Stomach (tissue), 9 donors: ENCODE measurements around the gene RAB43. TPM values are rescaled to one million over a fixed set of nuclear protein-coding genes. Genes with fewer than 3 reads are reported as not detected.

ENCODE experiments used
- DNase-seq, 2 donors: peaks; one replicate each; pipeline versions ENCODE4 v3.0.0 to v3.0.0-alpha.2; 2013 to 2019
- H3K27ac ChIP-seq, 5 donors: fragments of 200-600 bp in 4 of 5; sonication (generic) in 4 of 5; one replicate each; pipeline ENCODE4 v1.5.1; 2013 to 2019; ENCODE audit warnings: mild to moderate bottlenecking in 1 of 5, moderate library complexity in 1 of 5
- H3K27me3 ChIP-seq, 3 donors: fragments of 200-600 bp; sonication (generic); one replicate each; pipeline ENCODE4 v1.5.1; 2017 to 2019; ENCODE audit warnings: mixed run types in 1 of 3
- H3K36me3 ChIP-seq, 4 donors: fragments of 200-600 bp; sonication (generic); 1 replicate in 3 of 4; 2 replicates in 1 of 4; pipeline ENCODE4 v1.5.1; 2016 to 2019
- H3K4me1 ChIP-seq, 4 donors: fragments of 200-600 bp; sonication (generic); one replicate each; pipeline ENCODE4 v1.5.1; 2016 to 2019
- H3K4me3 ChIP-seq, 4 donors: fragments of 200-600 bp; sonication (generic) in 3 of 4; one replicate each; pipeline ENCODE4 v1.5.1; 2016 to 2019; ENCODE audit warnings: mild to moderate bottlenecking in 1 of 4
- H3K9me3 ChIP-seq, 4 donors: fragments of 200-600 bp; sonication (generic); one replicate each; pipeline ENCODE4 v1.5.1; 2016 to 2019
- CTCF ChIP-seq, 7 experiments: fragments of 450-650 bp in 4 of 7; fragments of 200-600 bp in 3 of 7; sonication (generic) in 3 of 7; IDR thresholded peaks; one replicate each; pipeline ENCODE4 v1.5.1; 2016 to 2019; ENCODE audit warnings: antibody characterized with exemption in 7 of 7, control low read depth in 2 of 7, mild to moderate bottlenecking in 1 of 7
- EP300 ChIP-seq: sonication (generic); formaldehyde crosslinking; IDR thresholded peaks from one replicate; pipeline ENCODE4 v1.6.1; 2017; ENCODE audit warnings: antibody characterized with exemption
- POLR2A ChIP-seq, 4 donors: fragments of 450-650 bp; IDR thresholded peaks; one replicate each; pipeline ENCODE4 v1.6.1; 2016; ENCODE audit warnings: antibody characterized with exemption in 4 of 4, control low read depth in 2 of 4, mild to moderate bottlenecking in 1 of 4, moderate library complexity in 1 of 4
- POLR2AphosphoS5 ChIP-seq, 3 donors: sonication (generic); formaldehyde crosslinking; IDR thresholded peaks; one replicate each; pipeline ENCODE4 v1.6.1; 2016; ENCODE audit warnings: antibody characterized with exemption in 3 of 3
- WGBS, 5 donors: extraction: QIAGEN DNeasy Blood & Tissue Kit in 3 of 5; methylation state at CpG; one replicate each; pipeline versions ENCODE4 v1.1.5 to v1.1.7; 2013 to 2018; 5-methylcytosine and 5-hydroxymethylcytosine counted together
- intact Hi-C: fragments of 100-400 bp; cut with DNase I; formaldehyde crosslinking; loops from one replicate; pipeline ENCODE4 v1.15.1; 2023; ENCODE audit warnings: low total_unique reads
- polyA plus RNA-seq, 3 donors: library from polyadenylated mRNA; stranded (reverse); fragments of 200-250 nt; gene quantifications; one replicate each; pipeline ENCODE4 v1.2.3, GENCODE V29; 2013
- total RNA-seq, 5 donors: library from RNA; depleted of rRNA; stranded (reverse); fragments of >200 nt; gene quantifications; one replicate each; pipeline versions ENCODE4 v1.1.0 to v1.2.3, GENCODE V29; 2014 to 2016
- donor health status: healthy with polysubstance abuse.
- donor health status: Bipolar disorder and iron deficiency.
- donor health status: healthy.

Gene RAB43
- total and polyA plus RNA-seq, 8 donors: 4.3 to 70.6 (median 17.4) TPM

DNA sequence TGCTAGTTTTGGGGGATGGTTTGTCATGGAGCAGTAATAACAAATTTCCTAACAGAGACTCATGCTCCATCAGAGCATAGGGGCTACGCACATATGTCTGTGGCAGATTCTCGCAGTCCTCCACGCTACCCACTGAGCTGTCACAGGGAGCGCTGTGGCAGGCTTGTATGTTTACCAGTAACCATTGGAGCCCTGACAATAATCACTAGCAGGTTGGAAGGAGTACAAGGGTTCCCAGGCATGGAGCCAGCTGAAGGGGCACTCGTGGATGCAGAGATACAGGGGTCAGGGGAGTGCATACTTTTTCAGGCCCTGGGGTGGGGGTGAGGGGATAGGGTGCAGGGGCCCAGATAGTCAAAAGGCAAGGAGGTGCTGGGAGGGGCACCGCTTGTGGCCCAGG lies 68.9 kb downstream of the RAB43 start:
- TF ChIP-seq POLR2A (IDR thresholded peaks at IDR 0.05) (no peak), CTCF (IDR thresholded peaks at IDR 0.05) (no peak), EP300 (no peak), POLR2AphosphoS5 (IDR thresholded peaks at IDR 0.05) (no peak)
- 27 to 53% (median 35%) methylated on average over 6 of the region's 6 CpGs for WGBS, 5 donors
- Histone ChIP-seq H3K4me1 (peaks cover 40 to 67% (median 52%) of the 10 kb centered on the region in 4 donors), H3K9me3 (peaks cover 0 to 2% (median 0%) of the 10 kb centered on the region in 4 donors), H3K27me3 (no peaks in the 10 kb centered on the region), H3K36me3 (no peaks in the 10 kb centered on the region), H3K27ac (peak overlapping the region; percentile 76 to 91 (median 85)), H3K4me3 (no peak overlapping the region)
- intact Hi-C loops: no loop called here
- DNase-seq: peak; percentile 68 to 85

DNA sequence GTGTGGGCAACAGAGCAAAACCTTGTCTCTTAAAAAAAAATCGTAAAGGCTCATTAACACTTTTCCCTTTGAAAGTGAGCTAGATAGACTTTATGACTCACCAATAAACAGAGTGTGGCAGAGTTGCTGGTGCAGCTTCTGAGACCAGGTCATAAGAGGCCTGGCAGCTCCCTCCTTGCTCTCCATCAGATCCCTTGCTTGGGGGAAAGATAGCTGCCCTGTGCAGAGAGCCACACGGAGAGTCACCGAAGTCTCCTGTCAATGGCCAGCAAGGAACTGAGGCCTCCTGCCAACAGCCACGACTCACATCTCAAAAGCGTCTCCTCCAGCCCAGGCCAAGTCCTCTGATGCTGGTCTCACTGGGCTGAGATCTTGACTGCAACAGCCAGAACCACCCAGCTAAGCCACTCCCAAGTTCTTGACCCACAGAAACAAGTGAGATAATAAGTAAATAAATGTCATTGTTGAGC lies 69.7 kb downstream of the RAB43 start:
- intact Hi-C loops: no loop called here
- H3K9me3 ChIP-seq: peaks cover 0 to 3% (median 0%) of the 10 kb centered on the region in 4 donors
- H3K36me3 ChIP-seq: no peaks in the 10 kb centered on the region
- H3K27ac ChIP-seq: peak overlapping the region; percentile 76 to 91 (median 87)
- H3K4me3 ChIP-seq: no peak overlapping the region
- WGBS, 5 donors: 15 to 36% (median 26%) methylated on average over 5 of the region's 5 CpGs
- peaks cover 40 to 73% (median 52%) of the 10 kb centered on the region in 4 donors for H3K4me1 ChIP-seq
- TF ChIP-seq CTCF (IDR thresholded peaks at IDR 0.05) (no peak), POLR2AphosphoS5 (IDR thresholded peaks at IDR 0.05) (peak in 2 of 3 donors; percentile 41 to 42), POLR2A (IDR thresholded peaks at IDR 0.05) (no peak)
- peak; percentile 70 to 77 for DNase-seq
- H3K27me3 ChIP-seq: peaks cover 0 to 2% (median 0%) of the 10 kb centered on the region in 3 donors

GRCh38 chr3:129050556-129051295 lies 70.9 kb downstream of the RAB43 start:
- TF ChIP-seq EP300: no peak
- no peak for DNase-seq
- peaks cover 36 to 71% (median 54%) of the 10 kb centered on the region in 4 donors for H3K4me1 ChIP-seq
- H3K27me3 ChIP-seq: peaks cover 0 to 13% (median 7%) of the 10 kb centered on the region in 3 donors
- peak overlapping the region; percentile 73 to 91 (median 85) for H3K27ac ChIP-seq
- no peak overlapping the region for H3K4me3 ChIP-seq
- H3K9me3 ChIP-seq: peaks cover 0 to 3% (median 0%) of the 10 kb centered on the region in 4 donors
- H3K36me3 ChIP-seq: no peaks in the 10 kb centered on the region
- intact Hi-C loops: no loop called here
- 71 to 80% (median 76%) methylated on average over 6 to 12 of the region's 12 CpGs for WGBS, 5 donors

DNA sequence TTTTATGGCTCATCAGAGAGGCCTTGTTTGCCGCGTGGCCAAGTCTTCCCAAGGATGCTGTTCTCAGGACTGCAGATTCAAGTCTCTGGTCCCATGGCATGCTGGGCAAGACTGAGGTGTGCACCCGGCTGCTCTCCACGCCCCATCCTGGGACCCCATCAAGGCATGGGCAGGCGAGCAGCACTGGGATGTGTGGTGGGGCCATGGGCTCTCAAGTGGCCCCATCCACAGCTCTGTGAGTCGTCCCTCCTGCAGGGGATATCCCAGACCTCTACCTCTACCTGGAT lies 74.1 kb downstream of the RAB43 start:
- H3K9me3 ChIP-seq: peaks cover 0 to 3% (median 0%) of the 10 kb centered on the region in 4 donors
- intact Hi-C loops: no loop called here
- 72 to 99% (median 90%) methylated on average over 3 to 6 of the region's 6 CpGs for WGBS, 5 donors
- TF ChIP-seq CTCF (IDR thresholded peaks at IDR 0.05) (no peak), POLR2A (IDR thresholded peaks at IDR 0.05) (no peak), POLR2AphosphoS5 (IDR thresholded peaks at IDR 0.05) (no peak)
- H3K4me1 ChIP-seq: peaks cover 10 to 42% (median 31%) of the 10 kb centered on the region in 4 donors
- no peak overlapping the region for H3K27ac ChIP-seq
- no peak overlapping the region for H3K4me3 ChIP-seq
- H3K36me3 ChIP-seq: no peaks in the 10 kb centered on the region
- peaks cover 0 to 17% (median 9%) of the 10 kb centered on the region in 3 donors for H3K27me3 ChIP-seq
- DNase-seq: no peak
